Lower leg skin (tissue), 4 donors: ENCODE measurements around the gene EDNRA. TPM values are rescaled to one million over a fixed set of nuclear protein-coding genes. Genes with fewer than 3 reads are reported as not detected.

Source experiments
- DNase-seq, 2 donors: peaks; one replicate each; pipeline ENCODE4 v3.0.0-alpha.2; 2019; ENCODE audit warnings: low spot score in 2 of 2
- H3K4me3 ChIP-seq: fragments of 200-600 bp; sonication (generic); 2 replicates; pipeline ENCODE4 v1.5.1; 2017; ENCODE audit warnings: mild to moderate bottlenecking, low read depth; ENCODE audit not compliant: poor library complexity, severe bottlenecking
- CTCF ChIP-seq, 3 donors: fragments of 450-650 bp; IDR thresholded peaks; one replicate each; pipeline ENCODE4 v1.5.1; 2016; ENCODE audit warnings: antibody characterized with exemption in 3 of 3, mild to moderate bottlenecking in 3 of 3, moderate library complexity in 2 of 3
- POLR2A ChIP-seq, 2 donors: fragments of 450-650 bp; IDR thresholded peaks; one replicate each; pipeline ENCODE4 v1.6.1; 2016 to 2017; ENCODE audit warnings: antibody characterized with exemption in 2 of 2, mild to moderate bottlenecking in 1 of 2, moderate library complexity in 1 of 2
- WGBS, 2 donors: methylation state at CpG; one replicate each; pipeline ENCODE4 v1.1.5; 2018; 5-methylcytosine and 5-hydroxymethylcytosine counted together
- intact Hi-C: fragments of 100-400 bp; cut with DNase I; formaldehyde crosslinking; loops from one replicate; pipeline ENCODE4 v1.15.0; 2023; ENCODE audit warnings: low total_unique reads
- total RNA-seq, 4 donors: library from RNA; depleted of rRNA; stranded (reverse); fragments of >200 nt; gene quantifications; one replicate each; pipeline ENCODE4 v1.1.0, GENCODE V29; 2016

The EDNRA gene
- total RNA-seq, 4 donors from 2014 or later = 2.1 to 10.3 (median 6.0) TPM

DNA sequence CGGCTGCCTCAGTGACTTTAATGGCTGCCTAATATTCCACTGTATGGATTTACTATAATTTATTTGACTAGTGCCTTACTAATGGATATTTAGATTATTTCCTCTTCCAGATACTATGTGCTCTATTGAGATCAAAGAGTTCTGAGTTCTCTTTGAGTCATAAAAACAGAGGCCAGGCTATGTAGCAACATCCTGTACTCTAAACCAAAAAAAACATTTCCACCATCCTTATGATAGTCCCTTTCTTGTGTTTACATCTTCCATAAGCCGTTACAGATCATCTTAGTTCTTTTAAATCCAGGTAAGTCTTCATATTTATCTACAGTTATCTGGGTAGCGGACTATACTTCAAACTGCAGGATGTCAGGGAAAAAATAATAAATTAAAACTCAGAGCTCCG lies 79.7 kb downstream of the EDNRA start:
- intact Hi-C loops = no loop called here
- 83 to 85% methylated on average over 4 of the region's 4 CpGs for WGBS, 2 donors
- no peak for DNase-seq
- no peak for TF ChIP-seq POLR2A (IDR thresholded peaks at IDR 0.05)
- TF ChIP-seq CTCF (IDR thresholded peaks at IDR 0.05) = no peak
- H3K4me3 ChIP-seq = no peak overlapping the region

DNA sequence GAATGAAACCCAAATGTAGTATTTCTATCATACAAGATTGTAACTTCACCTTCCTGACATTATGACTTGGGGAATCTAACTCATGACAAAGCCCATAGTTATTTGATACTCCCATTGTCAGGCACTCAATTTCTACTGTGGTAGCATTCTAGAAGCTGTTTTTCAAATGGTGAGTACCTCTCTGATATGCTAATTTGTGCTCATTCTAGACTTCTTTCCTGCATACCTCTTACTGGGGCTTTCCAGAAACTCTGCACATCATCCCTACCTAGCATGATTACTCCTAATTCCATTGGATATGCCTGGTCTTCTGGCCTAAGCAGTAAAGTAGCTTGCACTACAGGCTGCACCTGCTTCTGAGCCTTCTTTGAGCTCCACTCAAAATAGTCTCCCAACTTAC lies 85.9 kb downstream of the EDNRA start:
- TF ChIP-seq POLR2A (IDR thresholded peaks at IDR 0.05) = no peak
- TF ChIP-seq CTCF (IDR thresholded peaks at IDR 0.05) = no peak
- intact Hi-C loops = no loop called here
- no peak overlapping the region for H3K4me3 ChIP-seq
- DNase-seq = no peak

GRCh38 chr4:147567276-147567675 lies 86.4 kb downstream of the EDNRA start:
- WGBS, 2 donors = 38 to 97% methylated on average over 1 of the region's 1 CpG
- TF ChIP-seq CTCF (IDR thresholded peaks at IDR 0.05) (no peak), POLR2A (IDR thresholded peaks at IDR 0.05) (no peak)
- no peak overlapping the region for H3K4me3 ChIP-seq
- no peak for DNase-seq
- intact Hi-C loops = no loop called here

- intact Hi-C loops = no loop called here
Observed at GRCh38 chr4:147570616-147571015, 89.7 kb downstream of the EDNRA start.

GRCh38 chr4:147571036-147571770 lies 90.3 kb downstream of the EDNRA start:
- no peak overlapping the region for H3K4me3 ChIP-seq
- intact Hi-C loops = no loop called here
- no peak for DNase-seq
- TF ChIP-seq CTCF (IDR thresholded peaks at IDR 0.05) (no peak), POLR2A (IDR thresholded peaks at IDR 0.05) (no peak)
- WGBS, 2 donors = 39 to 44% methylated on average over 5 of the region's 5 CpGs

More at GRCh38 chr4:147570616-147571015, 89.7 kb downstream of the EDNRA start:
- no peak overlapping the region for H3K4me3 ChIP-seq
- DNase-seq = no peak
- TF ChIP-seq CTCF (IDR thresholded peaks at IDR 0.05) (no peak), POLR2A (IDR thresholded peaks at IDR 0.05) (no peak)
- WGBS, 2 donors = 48 to 56% methylated on average over 4 of the region's 4 CpGs

GRCh38 chr4:147576084-147576483 lies 95.2 kb downstream of the EDNRA start:
- TF ChIP-seq CTCF (IDR thresholded peaks at IDR 0.05) = no peak
- TF ChIP-seq POLR2A (IDR thresholded peaks at IDR 0.05) = no peak
- intact Hi-C loops = no loop called here
- no peak overlapping the region for H3K4me3 ChIP-seq
- no peak for DNase-seq
- WGBS, 2 donors = 91 to 98% methylated on average over 3 of the region's 3 CpGs
